Measurements from ENCODE around the gene CMC2. TPM values are rescaled to one million over a fixed set of nuclear protein-coding genes. Genes with fewer than 3 reads are reported as not detected.

CMC2 gene
- total and polyA plus RNA-seq, 2 of the 8 experiments (the other 6 are each of a cell fraction or from before 2014, with no cell fraction given): 66.6 to 116 TPM

DNA sequence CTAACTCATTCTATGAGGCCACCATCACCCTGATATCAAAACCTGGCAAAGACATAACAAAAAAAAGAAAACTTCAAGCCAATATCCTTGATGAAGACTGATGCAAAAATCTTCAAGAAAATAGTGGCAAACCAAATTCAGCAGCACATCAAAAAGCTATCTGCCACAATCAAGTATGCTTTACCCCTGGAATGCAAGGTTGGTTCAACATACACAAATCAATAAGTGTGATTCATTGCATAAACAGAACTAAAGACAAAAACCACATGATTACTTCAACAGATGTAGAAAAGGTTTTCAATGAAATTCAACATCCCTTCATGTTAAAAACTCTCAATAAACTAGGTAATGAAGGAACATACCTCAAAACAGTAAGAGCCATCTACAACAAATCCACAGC is 48.4 kb downstream of the CMC2 start:
- no peaks in the 10 kb centered on the region for H3K23me2 ChIP-seq (ENCODE audit: low read depth, low read length)
- no peak overlapping the region for H3K9ac ChIP-seq (replicated peaks in 1 of 4; ENCODE audit: extremely low read depth in 1 of 4, low read depth in 3 of 4, low read length in 3 of 4)
- H3K36me3 ChIP-seq (ENCODE audit: control insufficient read depth in 2 of 4, insufficient read depth in 4 of 4, low read length in 3 of 4): no peaks in the 10 kb centered on the region
- FAIRE-seq: no peak
- DNase-seq (ENCODE audit: low read depth in 1 of 2, low spot score in 2 of 2): no peak
- H2AFZ ChIP-seq (ENCODE audit: low read length): no peak overlapping the region
- CTCF ChIA-PET (ENCODE audit: partially characterized antibody): interaction anchor here (0.7 to 2.3 kb wide), 3 partner anchors 9 to 46 kb away, joined by 4 to 12 read pairs (median 5); no protein-coding TSS in a partner anchor
- no peak overlapping the region for H3K27ac ChIP-seq (ENCODE audit: low read depth, low read length)
- no peak overlapping the region for H4K8ac ChIP-seq (ENCODE audit: extremely low read depth, insufficient read depth, low read length)
- no peak overlapping the region for H3K4me2 ChIP-seq (ENCODE audit: insufficient read depth in 1 of 2, low read depth in 2 of 2, low read length in 2 of 2)
- H3K79me1 ChIP-seq (ENCODE audit: low read depth, low read length): no peaks in the 10 kb centered on the region
- no peak overlapping the region for H2BK20ac ChIP-seq (ENCODE audit: low read length)
- TF ChIP-seq TEAD4 (IDR thresholded peaks at IDR 0.05; ENCODE audit: low read depth, low read length): no peak
- H2BK5ac ChIP-seq (ENCODE audit: low read depth, low read length): no peak overlapping the region
- no peak overlapping the region for H2BK120ac ChIP-seq (replicated peaks; ENCODE audit: low read depth, low read length)
- H4K5ac ChIP-seq (ENCODE audit: insufficient read length, low read depth, low read length): no peak overlapping the region
- POLR2A ChIA-PET (ENCODE audit: partially characterized antibody): no interaction called here
- no peaks in the 10 kb centered on the region for H3K4me1 ChIP-seq (replicated peaks in 1 of 4; ENCODE audit: control insufficient read depth in 3 of 4, insufficient read depth in 4 of 4, low read length in 3 of 4)
- H3K4ac ChIP-seq (replicated peaks; ENCODE audit: insufficient read length, low read depth, low read length): no peak overlapping the region
- no peak overlapping the region for H3K56ac ChIP-seq (replicated peaks; ENCODE audit: insufficient read length, low read depth, low read length)
- no peaks in the 10 kb centered on the region for H3K27me3 ChIP-seq (replicated peaks in 1 of 4; ENCODE audit: control insufficient read depth in 3 of 4, extremely low read depth in 1 of 4, insufficient read depth in 3 of 4, low read length in 3 of 4)
- H3K79me2 ChIP-seq (ENCODE audit: control insufficient read depth in 1 of 2, insufficient read depth in 2 of 2, low read length in 2 of 2): no peaks in the 10 kb centered on the region
- no peak overlapping the region for H2BK12ac ChIP-seq (ENCODE audit: low read depth, low read length)
- H3K14ac ChIP-seq (ENCODE audit: insufficient read length): no peak overlapping the region
- no peak overlapping the region for H3K18ac ChIP-seq (ENCODE audit: extremely low read depth, low read length)
- no peak overlapping the region for H3K23ac ChIP-seq (ENCODE audit: insufficient read length)
- no peak overlapping the region for H2BK15ac ChIP-seq (ENCODE audit: low read length)
- H3K4me3 ChIP-seq (ENCODE audit: extremely low read depth in 1 of 4, insufficient read depth in 2 of 4, low read depth in 3 of 4, low read length in 4 of 4): no peak overlapping the region
- H4K91ac ChIP-seq (replicated peaks; ENCODE audit: insufficient read length, low read length): no peak overlapping the region
- no peaks in the 10 kb centered on the region for H4K20me1 ChIP-seq (replicated peaks in 1 of 2; ENCODE audit: control insufficient read depth in 1 of 2, insufficient read depth in 2 of 2, low read length in 2 of 2)
- H3K9me3 ChIP-seq (ENCODE audit: insufficient read depth in 2 of 2, low read depth in 1 of 2, low read length in 1 of 2): peaks cover 6 to 9% of the 10 kb centered on the region in 2 experiments; a peak in 2 of 4 replicates
- H2AK5ac ChIP-seq (ENCODE audit: low read depth, low read length): no peak overlapping the region
